Measurements from ENCODE around the gene RELB.
"Not testable (repeated sequence)": the region's sequence is repeated elsewhere in the genome, so short reads cannot be mapped to it uniquely, and the experiment has no call there.

RELB gene

DNA sequence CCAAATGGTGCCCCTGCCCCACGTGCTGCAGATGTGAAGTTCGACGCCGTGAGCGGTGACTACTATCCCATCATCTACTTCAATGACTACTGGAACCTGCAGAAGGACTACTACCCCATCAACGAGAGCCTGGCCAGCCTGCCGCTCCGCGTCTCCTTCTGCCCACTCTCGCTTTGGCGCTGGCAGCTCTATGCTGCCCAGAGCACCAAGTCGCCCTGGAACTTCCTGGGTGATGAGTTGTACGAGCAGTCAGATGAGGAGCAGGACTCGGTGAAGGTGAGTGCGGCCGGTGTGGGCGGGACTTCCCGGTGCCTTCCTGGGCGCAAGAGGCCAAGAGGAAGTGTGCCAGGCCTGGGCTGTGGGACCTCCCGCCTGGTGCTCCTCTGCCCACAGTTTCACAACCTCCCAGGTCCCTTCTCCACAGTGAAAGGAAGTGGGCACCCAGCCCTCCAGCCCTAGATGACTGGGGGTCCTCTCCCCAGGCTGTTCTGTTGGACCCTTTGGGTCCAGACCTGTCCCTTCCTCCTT is 14.1 kb upstream of the RELB start:
- no peak for DNase-seq

DNA sequence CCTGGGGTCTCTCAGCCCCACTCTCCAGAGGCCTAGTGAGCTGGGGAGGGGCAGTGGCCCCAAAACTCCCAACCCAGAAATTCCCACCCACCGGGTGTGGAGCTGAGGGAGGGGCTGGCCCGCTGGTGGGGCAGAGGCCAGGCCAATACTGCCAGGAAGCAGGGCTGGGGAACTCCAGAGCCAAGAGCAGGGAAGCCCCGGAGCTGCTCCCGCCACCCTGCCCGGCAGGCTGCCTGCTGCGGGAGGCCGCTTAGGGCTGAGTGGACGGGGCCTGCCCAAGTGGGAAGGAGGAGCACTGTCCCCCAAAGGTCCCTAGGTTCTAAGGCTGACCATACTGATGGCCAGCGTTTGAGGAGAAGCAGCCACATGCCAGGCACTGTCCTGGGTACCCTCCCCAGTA is 13.0 kb upstream of the RELB start:
- no peak for DNase-seq

DNA sequence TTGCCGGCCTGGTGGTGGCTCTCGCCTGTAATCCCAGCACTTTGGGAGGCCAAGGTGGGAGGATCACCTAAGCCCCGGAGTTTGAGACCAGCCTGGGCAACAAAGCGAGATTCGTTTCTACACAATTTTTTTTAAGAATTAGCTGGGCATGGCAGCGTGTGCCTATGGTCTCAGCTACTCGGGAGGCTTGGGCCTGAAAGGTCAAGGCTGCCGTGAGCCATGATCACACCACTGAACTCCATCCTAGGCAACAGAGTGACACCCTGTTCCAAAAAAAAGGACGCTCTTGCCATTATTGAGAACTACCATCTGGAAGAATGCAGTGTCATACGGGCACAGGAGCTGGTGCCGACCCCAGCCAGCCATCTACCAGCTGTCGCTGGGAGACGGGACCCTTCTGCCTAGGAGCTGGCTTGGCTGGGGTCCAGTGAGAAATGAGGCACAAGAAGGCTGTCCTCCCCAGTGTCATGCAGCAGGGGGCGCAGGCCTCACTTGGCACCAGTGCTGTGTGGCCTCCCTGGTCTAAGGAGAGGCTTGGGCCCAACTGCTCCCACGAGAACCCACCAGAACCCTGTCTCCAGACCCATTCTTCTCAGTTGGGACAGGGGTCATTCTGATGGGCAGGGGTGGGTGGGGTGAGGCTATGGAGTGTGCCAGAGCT is 12.2 kb upstream of the RELB start:
- DNase-seq, result peak; percentile 79

DNA sequence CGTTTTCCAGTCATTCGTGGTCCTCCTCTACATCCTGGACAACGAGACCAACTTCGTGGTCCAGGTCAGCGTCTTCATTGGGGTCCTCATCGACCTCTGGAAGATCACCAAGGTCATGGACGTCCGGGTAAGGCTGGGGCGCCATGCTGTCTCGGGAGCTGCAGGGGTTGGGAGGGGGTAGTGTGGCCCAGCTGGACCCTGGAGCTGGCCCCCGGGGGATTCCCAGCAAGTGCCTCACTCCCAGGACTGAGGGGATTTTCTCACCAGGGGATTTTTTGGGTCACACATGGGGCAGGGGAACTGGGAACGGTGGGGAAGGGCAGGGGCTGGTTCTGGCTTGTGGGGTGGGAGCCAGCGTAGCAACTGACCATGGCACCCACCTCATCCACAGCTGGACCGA is 10.8 kb upstream of the RELB start:
- DNase-seq, result no peak

DNA sequence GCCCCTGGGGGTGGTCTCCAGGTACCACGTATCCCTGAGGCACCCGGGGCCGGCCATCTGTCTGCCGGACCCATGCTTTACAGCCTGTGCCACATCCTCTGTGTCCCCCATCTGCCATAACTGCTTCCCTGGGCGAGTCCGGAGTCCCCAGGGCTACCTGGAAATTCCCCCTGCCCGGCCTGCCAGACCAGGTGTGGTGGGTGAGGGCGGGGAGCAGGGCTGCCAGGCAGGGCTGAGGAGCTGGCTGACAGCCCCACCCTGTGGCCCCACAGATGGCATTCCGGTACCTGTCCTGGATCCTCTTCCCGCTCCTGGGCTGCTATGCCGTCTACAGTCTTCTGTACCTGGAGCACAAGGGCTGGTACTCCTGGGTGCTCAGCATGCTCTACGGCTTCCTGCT is 10.3 kb upstream of the RELB start:
- DNase-seq, result no peak

DNA sequence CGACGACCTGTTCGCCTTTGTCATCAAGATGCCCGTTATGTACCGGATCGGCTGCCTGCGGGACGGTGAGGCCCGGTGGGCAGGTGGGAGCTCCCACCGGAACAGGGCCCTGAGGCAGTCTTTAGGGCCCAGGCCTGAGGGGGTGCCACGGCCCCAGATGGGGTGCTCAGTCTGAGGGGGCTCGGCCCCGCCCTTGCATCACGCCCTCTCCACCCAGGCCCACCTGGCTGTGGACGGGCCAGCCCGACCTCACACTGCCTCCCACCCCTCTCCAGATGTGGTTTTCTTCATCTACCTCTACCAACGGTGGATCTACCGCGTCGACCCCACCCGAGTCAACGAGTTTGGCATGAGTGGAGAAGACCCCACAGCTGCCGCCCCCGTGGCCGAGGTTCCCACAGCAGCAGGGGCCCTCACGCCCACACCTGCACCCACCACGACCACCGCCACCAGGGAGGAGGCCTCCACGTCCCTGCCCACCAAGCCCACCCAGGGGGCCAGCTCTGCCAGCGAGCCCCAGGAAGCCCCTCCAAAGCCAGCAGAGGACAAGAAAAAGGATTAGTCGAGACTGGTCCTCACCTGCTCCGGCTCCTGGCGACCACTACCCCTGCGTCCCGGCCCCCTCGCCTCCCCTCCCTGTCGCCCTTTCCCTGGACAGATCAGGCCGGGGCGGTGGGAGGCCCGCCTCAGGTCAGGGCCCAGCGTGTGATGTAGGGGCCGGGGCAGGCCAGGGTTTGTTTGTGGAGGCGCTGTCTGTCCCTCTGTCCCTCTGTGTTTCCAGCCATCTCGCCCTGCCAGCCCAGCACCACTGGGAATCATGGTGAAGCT is 8.7 kb upstream of the RELB start:
- DNase-seq, result no peak

DNA sequence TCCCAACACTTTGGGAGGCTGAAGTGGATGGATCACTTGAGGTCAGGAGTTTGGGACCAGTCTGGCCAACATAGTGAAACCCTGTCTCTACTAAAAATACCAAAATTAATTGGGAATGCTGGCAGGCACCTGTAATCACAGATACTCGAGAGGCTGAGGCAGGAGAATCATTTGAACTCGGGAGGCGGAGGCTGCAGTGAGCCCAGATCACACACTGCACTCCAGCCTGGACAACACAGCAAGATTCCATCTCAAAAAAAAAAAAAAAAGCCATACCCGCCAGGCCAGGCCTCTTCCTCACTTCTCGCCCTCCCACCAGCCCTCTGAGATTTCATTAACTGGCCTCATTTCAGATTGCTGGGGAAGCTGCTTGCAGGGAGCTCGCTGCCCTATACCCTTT is 7.7 kb upstream of the RELB start:
- DNase-seq, result no peak

DNA sequence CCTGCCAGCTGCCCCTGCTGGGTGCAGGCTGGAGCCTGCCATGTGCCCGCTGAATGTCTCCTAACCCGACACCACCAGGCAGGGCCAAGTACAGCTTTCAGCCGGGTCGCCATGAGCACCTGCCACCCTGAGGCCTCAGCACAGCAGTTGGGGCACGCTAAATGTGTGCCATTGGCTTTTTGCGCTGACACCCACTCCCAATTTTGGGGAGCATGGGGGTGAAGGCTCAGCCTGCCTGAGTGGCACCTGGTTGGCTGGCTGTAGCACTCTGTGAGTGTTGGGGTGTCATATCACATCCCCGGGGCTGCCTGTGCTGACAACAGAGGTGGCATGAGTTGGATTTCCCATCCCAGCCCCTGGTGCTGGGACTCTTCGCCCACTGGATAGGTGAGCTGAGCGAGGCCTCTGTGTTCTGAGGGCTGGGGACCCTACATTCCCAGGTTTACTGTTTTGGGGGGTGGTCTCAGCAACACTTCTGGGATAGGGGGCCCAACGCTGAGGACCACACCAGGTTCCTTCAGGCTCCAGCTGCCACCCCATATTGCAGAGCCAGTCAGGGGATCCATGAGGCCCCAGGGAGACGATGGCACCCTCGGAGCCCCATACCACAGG is 7.2 kb upstream of the RELB start:
- DNase-seq, result no peak

DNA sequence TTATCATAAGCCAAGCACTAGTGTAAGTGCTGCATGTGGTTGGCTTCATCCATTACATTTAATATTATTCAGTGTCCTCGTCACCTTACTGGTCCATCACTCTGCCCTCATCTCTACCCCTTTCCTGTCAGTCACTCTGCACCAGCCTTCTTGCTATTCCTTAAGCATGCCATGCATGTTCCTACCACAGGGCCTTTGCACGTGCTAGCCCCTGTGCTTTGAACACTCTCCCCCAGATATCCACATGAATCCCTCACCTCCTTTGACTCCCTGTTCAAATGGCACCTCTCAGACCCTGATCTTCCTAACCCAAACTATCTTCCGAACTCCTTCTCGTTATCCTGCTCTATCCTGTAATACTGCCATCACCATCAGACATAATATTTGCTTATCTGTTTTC is 3.2 kb upstream of the RELB start:
- no peak for DNase-seq

DNA sequence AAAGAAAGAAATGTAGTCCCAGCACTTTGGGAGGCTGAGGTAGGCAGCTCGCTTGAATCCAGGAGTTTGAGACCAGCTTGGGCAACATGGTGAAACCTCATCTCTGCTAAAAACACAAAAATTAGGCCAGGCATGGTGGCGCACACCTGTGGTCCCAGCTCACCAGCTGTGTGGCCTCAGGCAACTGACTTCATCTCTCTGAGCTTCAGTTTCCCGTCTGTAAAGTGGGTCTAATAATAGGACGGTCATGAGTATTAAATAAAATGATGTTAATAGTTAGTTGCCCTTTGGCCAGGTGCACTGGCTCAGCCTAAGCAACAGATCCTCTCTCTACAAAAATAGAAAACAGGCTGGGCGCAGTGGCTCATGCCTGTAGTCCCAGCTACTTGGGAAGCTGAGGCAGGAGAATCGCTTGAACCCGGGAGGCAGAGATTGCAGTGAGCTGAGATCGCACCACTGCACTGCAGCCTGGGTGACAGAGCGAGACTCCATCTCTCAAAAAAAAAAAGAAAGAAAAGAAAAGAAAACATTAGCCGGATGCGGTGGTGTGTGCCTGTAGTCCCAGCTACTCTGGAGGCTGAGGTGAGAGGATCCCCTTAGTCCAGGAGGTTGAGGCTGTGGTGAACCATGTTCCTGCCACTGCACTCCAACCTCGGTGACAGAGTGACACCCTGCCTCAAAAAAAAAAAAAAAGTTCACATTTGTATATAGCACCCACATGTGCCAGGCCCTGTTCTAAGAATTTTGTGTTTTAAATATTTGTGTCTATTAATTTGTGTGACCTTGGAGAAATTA is 1.9 kb upstream of the RELB start:
- DNase-seq, result not testable (repeated sequence)

DNA sequence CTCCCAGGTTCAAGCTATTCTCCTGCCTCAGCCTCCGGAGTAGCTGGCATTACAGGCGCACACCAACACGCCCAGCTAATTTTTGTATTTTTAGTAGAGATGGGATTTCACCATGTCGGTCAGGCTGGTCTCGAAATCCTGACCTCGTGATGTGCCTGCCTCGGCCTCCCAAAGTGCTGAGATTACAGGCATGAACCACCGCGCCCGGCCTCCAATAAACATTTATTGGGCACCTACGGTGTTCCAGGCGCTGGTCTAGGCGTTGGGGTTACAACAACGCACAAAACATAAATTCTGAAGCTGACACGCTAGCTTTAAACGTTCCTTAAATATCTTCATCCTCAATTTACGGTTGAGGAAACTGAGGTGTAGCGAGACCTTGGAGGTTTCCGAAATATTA is 599 bp upstream of the RELB start:
- DNase-seq, result not testable (repeated sequence)

DNA sequence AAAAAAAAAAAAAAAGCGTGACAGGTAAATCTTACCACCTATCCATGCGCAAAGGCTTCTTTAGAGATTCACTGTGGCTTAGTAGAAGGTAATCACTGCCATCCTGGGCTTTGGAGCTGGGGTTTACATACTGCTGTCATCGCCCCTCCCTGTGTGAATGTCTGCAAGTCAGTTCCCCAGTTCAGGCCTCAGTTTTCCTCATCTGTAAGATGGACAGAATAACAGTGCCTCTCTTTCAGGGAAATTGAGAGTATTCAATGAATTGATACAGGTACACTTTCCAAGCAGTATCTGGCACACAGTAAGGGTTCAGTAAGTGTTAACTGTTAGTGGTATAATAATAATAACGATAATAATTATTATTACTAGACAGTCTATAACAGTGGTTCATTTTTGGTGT is 2.2 kb downstream of the RELB start:
- DNase-seq, result no peak

DNA sequence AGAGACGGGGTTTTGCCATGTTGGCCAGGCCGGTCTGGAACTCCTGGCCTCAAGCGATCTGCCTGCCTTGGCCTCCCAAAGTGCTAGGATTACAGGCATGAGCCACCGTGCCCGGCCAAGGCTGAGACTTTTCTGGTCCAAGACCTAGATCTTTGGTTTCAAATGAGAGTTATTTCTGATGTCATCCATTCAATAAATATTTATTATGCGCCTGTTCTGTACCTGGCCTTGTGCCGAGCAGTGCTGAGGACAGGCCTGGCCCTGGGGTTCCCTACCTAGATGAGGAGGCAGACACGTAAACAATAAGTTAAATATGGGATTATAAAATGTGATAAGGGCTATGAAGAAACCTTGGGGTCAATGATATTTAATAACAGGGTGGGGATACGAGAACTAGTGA is 4.5 kb downstream of the RELB start:
- DNase-seq, result no peak

DNA sequence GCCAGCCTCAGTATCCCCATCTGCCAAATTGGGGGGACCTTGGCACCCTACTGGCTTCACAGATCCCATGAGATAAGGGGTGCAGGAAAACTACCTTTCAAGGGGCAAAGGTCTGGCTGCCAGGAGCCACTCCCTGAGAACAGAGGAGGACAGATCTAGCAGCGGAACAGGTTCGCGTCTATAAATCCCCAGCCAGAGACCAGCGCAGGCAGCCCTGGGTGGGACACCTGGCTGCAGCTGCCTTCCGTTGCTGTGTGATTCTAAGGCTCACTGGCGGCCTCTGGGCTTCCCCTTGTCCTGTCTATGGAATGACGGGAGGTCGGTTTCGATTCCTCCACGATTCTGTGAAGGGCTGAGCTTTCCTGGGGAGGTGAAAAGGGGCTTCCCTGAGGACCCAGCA is 7.3 kb downstream of the RELB start:
- no peak for DNase-seq

DNA sequence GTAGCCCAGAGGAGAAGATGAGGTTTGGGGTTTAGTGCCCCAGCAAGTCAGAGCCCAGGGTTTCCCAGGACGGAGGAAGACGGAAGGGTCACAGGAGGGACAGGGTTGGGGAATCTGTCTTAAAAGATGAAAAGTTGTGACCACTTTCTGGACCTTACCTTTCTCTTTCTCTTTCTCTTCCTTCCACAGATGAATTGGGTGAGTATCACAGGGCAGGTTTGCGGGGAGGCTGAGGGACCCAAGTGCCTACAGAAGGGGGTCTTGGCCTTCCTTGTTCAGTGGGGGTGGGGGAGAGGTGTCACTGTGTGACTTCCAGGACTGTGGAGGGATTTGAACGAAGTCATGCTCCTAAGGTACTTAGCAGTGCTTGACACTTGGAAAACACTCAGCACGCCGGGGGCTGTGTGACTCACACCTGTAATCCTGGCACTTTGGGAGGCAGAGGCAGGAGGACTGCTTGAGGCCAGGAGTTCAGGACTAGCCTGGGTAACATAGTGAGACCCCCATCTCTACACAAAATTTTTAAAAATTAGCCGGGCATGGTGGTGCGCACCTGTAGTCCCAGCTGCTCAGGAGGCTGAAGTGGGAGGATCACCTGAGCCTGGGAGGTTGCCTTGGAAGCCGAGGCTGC is 8.5 kb downstream of the RELB start:
- DNase-seq, result no peak

DNA sequence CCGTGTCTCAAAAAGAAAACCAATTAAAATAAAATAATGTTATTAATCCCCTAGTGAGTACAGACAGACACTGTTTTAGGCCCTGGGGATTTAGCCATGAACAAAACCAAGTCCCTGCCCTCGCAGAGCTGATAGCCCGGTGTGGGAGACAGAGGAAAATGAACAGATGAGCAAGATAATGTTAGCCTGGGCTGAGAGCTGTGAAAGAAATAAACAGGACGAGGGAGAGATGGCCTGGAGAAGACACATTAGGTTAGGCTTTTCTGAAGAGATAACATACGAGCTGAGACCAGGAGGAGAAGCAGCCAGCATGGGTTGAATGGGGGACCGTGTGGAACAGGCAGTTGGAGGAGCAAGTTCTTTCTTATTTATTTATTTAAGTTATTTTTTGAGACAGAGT is 9.0 kb downstream of the RELB start:
- no peak for DNase-seq

DNA sequence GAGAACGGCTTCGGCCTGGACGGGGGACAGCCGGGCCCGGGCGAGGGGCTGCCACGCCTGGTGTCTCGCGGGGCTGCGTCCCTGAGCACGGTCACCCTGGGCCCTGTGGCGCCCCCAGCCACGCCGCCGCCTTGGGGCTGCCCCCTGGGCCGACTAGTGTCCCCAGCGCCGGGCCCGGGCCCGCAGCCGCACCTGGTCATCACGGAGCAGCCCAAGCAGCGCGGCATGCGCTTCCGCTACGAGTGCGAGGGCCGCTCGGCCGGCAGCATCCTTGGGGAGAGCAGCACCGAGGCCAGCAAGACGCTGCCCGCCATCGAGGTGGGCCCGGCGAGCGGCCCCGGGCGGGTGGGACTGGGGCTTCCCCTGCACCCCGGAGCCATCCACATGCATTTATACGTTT is 10.7 kb downstream of the RELB start:
- DNase-seq, result no peak

DNA sequence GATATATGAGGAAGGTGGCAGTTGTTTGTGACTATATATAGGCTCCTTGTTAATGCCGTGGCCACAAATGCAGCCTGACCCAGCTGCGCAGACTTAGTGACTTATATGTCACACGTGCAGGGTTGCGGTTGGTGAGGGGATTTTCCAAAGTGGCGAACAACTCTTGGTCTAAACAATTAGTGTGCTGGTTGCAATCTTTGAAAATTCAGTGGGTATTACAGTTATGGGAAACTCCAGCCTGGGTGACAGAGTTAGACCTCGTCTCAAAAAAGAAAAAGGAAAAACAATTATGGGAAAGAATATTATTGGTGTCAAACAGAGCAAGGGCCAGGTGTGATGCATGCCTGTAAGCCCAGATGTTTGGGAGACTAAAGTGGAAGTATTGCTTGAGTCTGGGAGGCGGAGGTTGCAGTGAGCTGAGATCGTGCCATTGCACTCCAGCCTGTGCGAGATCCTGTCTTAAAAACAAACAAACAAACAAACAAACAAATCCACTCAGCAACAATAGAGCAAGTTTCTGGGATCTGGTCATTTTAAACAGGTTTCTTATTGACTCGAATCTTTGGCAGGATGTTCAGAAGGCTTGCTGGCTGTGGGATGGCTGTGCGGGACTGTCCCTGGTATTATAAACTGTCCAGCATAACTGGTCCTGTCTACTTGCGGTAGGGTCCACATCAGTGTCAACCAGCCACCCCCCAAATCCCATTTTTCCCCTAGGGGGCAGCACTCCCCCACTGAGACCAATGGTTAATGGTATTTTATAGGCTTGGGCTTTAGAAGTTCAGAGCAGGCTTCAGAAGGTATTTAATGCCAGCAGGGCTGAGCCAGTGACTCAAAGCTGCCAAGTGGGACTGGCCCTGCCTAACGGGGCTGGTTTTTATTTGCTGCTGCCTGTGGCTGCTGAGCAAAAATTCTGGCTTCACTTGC is 15.4 kb downstream of the RELB start:
- DNase-seq, result peak; percentile 79

DNA sequence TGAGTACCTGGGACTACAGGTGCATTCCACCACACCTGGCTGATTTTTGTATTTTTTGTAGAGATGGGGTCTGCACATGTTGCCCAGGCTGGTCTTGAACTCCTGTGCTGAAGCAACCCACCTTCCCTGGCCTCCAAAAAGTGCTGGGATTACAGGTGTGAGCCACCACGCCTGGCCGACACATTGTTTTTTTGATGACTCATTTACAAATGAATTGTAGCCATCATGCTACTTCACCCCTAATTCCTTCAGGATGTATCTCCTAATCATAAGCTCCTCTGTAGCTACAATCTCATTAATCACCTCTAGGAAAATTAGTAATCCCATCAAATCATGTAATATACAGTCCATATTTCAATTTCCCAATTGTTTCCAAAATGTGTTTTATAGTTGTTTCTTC is 17.9 kb downstream of the RELB start:
- no peak for DNase-seq

DNA sequence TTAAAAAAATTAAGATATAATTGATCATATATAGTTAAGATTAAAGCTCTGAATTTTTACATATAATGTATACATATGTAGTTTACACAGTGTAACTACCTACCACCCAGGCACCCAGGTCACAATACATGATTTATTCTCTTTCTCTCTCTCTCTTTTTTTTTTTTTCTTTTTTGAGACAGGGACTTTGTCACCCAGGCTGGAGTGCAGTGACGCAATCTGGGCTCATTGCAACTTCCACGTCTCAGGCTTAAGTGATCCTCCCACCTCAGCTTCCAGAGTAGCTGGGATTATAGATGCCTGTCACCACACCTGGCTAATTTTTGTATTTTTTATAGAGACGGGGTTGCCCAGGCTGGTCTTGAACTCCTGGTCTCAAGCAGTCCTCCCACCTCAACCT is 18.8 kb downstream of the RELB start:
- DNase-seq, result no peak

DNA sequence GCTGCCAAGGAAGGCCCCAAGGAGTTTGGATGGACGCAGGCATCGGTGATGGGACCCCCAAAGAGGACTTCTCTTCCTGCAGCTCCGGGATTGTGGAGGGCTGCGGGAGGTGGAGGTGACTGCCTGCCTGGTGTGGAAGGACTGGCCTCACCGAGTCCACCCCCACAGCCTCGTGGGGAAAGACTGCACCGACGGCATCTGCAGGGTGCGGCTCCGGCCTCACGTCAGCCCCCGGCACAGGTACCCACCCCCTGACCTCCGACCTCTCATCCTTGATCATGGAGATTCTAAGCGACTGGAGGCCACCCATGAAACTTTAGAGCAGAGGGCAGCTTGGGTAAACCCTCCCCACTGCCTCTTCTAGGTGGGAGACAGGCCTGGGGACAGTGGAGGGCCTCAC is 20.7 kb downstream of the RELB start:
- DNase-seq, result no peak

DNA sequence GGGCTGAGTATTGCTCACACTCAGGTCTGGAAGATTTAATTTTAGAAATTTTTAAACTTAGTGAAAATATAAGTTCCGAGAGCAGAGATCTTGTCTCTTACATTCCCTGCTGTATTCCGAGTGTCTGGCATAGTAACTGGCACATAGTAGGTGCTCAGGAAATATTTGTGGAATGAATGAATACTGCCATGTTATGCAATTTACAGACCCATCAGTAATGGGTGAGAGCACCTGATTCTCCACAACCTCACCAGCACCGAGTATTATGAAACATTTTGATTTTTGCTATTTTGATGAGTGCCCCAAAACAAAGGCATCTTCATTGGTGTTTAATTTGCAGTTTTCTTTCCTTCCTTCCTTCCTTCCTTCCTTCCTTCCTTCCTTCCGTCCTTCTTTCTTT is 21.8 kb downstream of the RELB start:
- DNase-seq, result no peak
